ENCODE measurements around the gene TAF11L4. TPM values are rescaled to one million over a fixed set of nuclear protein-coding genes. Genes with fewer than 3 reads are reported as not detected.
"Not testable (repeated sequence)": the region's sequence is repeated elsewhere in the genome, so short reads cannot be mapped to it uniquely, and the experiment has no call there.

TAF11L4 gene
- total RNA-seq, 1 donor from 2014 or later, result not detected

DNA sequence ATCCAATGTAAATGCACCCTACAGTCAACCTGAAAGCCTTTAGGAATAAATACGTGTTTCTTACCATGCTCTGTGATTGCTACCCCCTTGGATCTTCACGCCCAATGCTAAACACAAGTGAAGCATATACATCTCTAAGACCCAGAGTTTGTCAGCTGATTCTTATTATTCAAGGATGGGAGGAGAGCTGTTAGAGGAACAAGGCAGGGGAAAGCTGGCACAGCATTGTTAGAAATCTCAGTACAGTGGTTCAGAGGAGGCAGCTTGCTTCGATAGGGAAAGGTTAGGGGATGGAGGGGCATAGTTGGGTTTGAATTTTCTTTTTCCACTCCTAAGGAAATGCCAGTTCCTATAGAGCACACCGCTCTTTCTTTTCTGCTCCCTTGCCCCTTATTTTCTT, 40.2 kb upstream of the TAF11L4 start:
- Histone ChIP-seq H3K27me3 (no peaks in the 10 kb centered on the region), H3K4me2 (no peak overlapping the region), H2AFZ (replicated peaks) (peak overlapping the region; percentile 59), H3F3A (ENCODE audit: low read depth) (no peaks in the 10 kb centered on the region), H3K4me1 (no peaks in the 10 kb centered on the region), H3K9ac (no peak overlapping the region), H3K36me3 (no peaks in the 10 kb centered on the region), H3K4me3 (no peak overlapping the region), H3K27ac (no peak overlapping the region), H3K79me2 (ENCODE audit: low read depth) (no peaks in the 10 kb centered on the region), H4K20me1 (ENCODE audit: low read depth) (no peaks in the 10 kb centered on the region), H3K9me3 (ENCODE audit: low read depth) (no peaks in the 10 kb centered on the region)
- no peak overlapping the region for H3K4me3 Mint-ChIP-seq
- TF ChIP-seq EZH2phosphoT487 (IDR thresholded peaks at IDR 0.05) (no peak), EZH2 (IDR thresholded peaks at IDR 0.05) (no peak)
- TF ChIP-seq, protein P1, sequence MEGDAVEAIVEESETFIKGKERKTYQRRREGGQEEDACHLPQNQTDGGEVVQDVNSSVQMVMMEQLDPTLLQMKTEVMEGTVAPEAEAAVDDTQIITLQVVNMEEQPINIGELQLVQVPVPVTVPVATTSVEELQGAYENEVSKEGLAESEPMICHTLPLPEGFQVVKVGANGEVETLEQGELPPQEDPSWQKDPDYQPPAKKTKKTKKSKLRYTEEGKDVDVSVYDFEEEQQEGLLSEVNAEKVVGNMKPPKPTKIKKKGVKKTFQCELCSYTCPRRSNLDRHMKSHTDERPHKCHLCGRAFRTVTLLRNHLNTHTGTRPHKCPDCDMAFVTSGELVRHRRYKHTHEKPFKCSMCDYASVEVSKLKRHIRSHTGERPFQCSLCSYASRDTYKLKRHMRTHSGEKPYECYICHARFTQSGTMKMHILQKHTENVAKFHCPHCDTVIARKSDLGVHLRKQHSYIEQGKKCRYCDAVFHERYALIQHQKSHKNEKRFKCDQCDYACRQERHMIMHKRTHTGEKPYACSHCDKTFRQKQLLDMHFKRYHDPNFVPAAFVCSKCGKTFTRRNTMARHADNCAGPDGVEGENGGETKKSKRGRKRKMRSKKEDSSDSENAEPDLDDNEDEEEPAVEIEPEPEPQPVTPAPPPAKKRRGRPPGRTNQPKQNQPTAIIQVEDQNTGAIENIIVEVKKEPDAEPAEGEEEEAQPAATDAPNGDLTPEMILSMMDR (IDR thresholded peaks at IDR 0.05), result no peak
- H3K4me1 Mint-ChIP-seq, result no peaks in the 10 kb centered on the region
- H3K27ac Mint-ChIP-seq, result peak overlapping the region; percentile 9
- DNase-seq (ENCODE audit: low spot score), result no peak
- H3K36me3 Mint-ChIP-seq, result no peaks in the 10 kb centered on the region
- no peaks in the 10 kb centered on the region for H3K27me3 Mint-ChIP-seq (ENCODE audit: insufficient read depth, low read depth)
- no peaks in the 10 kb centered on the region for H3K9me3 Mint-ChIP-seq

GRCh38 chr5:17482790-17483189, 38.8 kb upstream of the TAF11L4 start:
- Mint-ChIP-seq H3K36me3 (no peaks in the 10 kb centered on the region), H3K27me3 (ENCODE audit: insufficient read depth, low read depth) (no peaks in the 10 kb centered on the region), H3K27ac (no peak overlapping the region), H3K4me3 (no peak overlapping the region), H3K4me1 (no peaks in the 10 kb centered on the region), H3K9me3 (no peaks in the 10 kb centered on the region)
- H3K27ac ChIP-seq, result no peak overlapping the region
- no peaks in the 10 kb centered on the region for H3F3A ChIP-seq (ENCODE audit: low read depth)
- H3K4me3 ChIP-seq, result no peak overlapping the region
- H4K20me1 ChIP-seq (ENCODE audit: low read depth), result no peaks in the 10 kb centered on the region
- DNase-seq (ENCODE audit: low spot score), result no peak
- H3K79me2 ChIP-seq (ENCODE audit: low read depth), result no peaks in the 10 kb centered on the region
- no peak overlapping the region for H2AFZ ChIP-seq (replicated peaks)
- no peaks in the 10 kb centered on the region for H3K27me3 ChIP-seq
- H3K36me3 ChIP-seq, result no peaks in the 10 kb centered on the region
- no peak overlapping the region for H3K9ac ChIP-seq
- H3K9me3 ChIP-seq (ENCODE audit: low read depth), result no peaks in the 10 kb centered on the region
- H3K4me2 ChIP-seq, result no peak overlapping the region
- H3K4me1 ChIP-seq, result no peaks in the 10 kb centered on the region
- no peak for TF ChIP-seq EZH2 (IDR thresholded peaks at IDR 0.05)
- TF ChIP-seq EZH2phosphoT487 (IDR thresholded peaks at IDR 0.05), result no peak
- TF ChIP-seq, protein P1 (IDR thresholded peaks at IDR 0.05), result no peak

DNA sequence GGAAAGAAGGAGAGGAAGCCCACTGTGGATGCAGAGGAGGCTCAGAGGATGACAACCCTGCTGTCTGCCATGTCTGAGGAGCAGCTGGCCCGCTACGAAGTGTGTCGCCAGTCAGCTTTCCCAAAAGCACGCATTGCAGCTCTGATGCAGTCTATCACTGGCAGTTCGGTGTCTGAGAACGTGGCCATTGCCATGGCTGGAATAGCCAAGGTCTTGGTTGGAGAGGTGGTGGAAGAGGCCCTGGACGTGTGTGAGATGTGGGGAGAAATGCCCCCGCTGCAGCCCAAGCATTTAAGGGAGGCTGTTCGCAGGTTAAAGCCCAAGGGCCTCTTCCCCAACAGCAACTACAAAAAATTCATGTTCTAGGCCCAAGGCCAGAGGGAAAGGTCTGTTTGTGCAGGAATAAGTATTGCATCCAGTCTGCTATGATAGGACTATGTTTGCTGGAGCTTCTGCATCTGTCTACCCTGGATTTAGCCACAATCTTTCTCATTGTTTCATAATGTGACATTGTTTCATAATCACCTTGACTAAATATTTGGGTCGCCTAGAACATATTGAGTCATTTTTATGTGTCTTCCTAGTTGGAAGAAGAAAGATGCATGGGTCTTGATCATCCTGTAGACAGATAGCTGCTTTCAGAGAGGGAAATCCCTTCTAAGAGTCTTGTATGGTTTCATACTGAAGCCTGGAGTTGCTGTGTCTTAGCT, 35.0 kb upstream of the TAF11L4 start:
- not testable (repeated sequence) for H3K79me2 ChIP-seq (ENCODE audit: low read depth); H3K9ac ChIP-seq; H3F3A ChIP-seq (ENCODE audit: low read depth); H3K4me3 Mint-ChIP-seq; H3K9me3 Mint-ChIP-seq; H2AFZ ChIP-seq (replicated peaks); H3K4me2 ChIP-seq; H3K27me3 ChIP-seq; H3K4me1 ChIP-seq; H3K4me3 ChIP-seq; DNase-seq (ENCODE audit: low spot score); H3K36me3 Mint-ChIP-seq; H4K20me1 ChIP-seq (ENCODE audit: low read depth); H3K9me3 ChIP-seq (ENCODE audit: low read depth); H3K27ac ChIP-seq; H3K27me3 Mint-ChIP-seq (ENCODE audit: insufficient read depth, low read depth); H3K36me3 ChIP-seq; H3K4me1 Mint-ChIP-seq; H3K27ac Mint-ChIP-seq

GRCh38 chr5:17487174-17487512, 34.5 kb upstream of the TAF11L4 start:
- DNase-seq (ENCODE audit: low spot score), result no peak
- no peaks in the 10 kb centered on the region for H3K4me1 Mint-ChIP-seq
- H3K4me1 ChIP-seq, result no peaks in the 10 kb centered on the region
- no peaks in the 10 kb centered on the region for H4K20me1 ChIP-seq (ENCODE audit: low read depth)
- no peaks in the 10 kb centered on the region for H3K36me3 ChIP-seq
- no peak overlapping the region for H3K4me2 ChIP-seq
- H3K36me3 Mint-ChIP-seq, result no peaks in the 10 kb centered on the region
- TF ChIP-seq EZH2 (IDR thresholded peaks at IDR 0.05) (no peak), EZH2phosphoT487 (IDR thresholded peaks at IDR 0.05) (no peak)
- TF ChIP-seq, protein P1 (IDR thresholded peaks at IDR 0.05), result no peak
- peaks cover 1% of the 10 kb centered on the region for H3K9me3 Mint-ChIP-seq
- no peak overlapping the region for H3K4me3 ChIP-seq
- no peak overlapping the region for H2AFZ ChIP-seq (replicated peaks)
- no peaks in the 10 kb centered on the region for H3K9me3 ChIP-seq (ENCODE audit: low read depth)
- no peak overlapping the region for H3K27ac ChIP-seq
- no peak overlapping the region for H3K4me3 Mint-ChIP-seq
- no peaks in the 10 kb centered on the region for H3K79me2 ChIP-seq (ENCODE audit: low read depth)
- no peak overlapping the region for H3K27ac Mint-ChIP-seq
- H3F3A ChIP-seq (ENCODE audit: low read depth), result no peaks in the 10 kb centered on the region
- H3K27me3 ChIP-seq, result no peaks in the 10 kb centered on the region
- H3K9ac ChIP-seq, result no peak overlapping the region
- no peaks in the 10 kb centered on the region for H3K27me3 Mint-ChIP-seq (ENCODE audit: insufficient read depth, low read depth)

GRCh38 chr5:17491257-17491656, 30.3 kb upstream of the TAF11L4 start:
- H3K4me1 ChIP-seq; H3K4me1 Mint-ChIP-seq; H3K4me3 Mint-ChIP-seq; H3K36me3 Mint-ChIP-seq; H3K4me2 ChIP-seq; H3K36me3 ChIP-seq; H3K9me3 Mint-ChIP-seq; H3K9me3 ChIP-seq (ENCODE audit: low read depth); DNase-seq (ENCODE audit: low spot score); H2AFZ ChIP-seq (replicated peaks); H3F3A ChIP-seq (ENCODE audit: low read depth); H3K27me3 Mint-ChIP-seq (ENCODE audit: insufficient read depth, low read depth); H3K27ac ChIP-seq; H3K4me3 ChIP-seq; H4K20me1 ChIP-seq (ENCODE audit: low read depth); H3K9ac ChIP-seq; H3K27ac Mint-ChIP-seq; H3K27me3 ChIP-seq; H3K79me2 ChIP-seq (ENCODE audit: low read depth): not testable (repeated sequence)
